ENCODE results near the gene INCA1. TPM values are rescaled to one million over a fixed set of nuclear protein-coding genes. Genes with fewer than 3 reads are reported as not detected.

Gene INCA1
- total RNA-seq, 1 experiment from 2014 or later: 1.3 TPM

GRCh38 chr17:4944554-4945175 lies 52.7 kb downstream of the INCA1 start:
- no peaks in the 10 kb centered on the region for H3K4me1 ChIP-seq (ENCODE audit: insufficient read depth, low read length)
- no peaks in the 10 kb centered on the region for H4K20me1 ChIP-seq (ENCODE audit: control insufficient read depth, insufficient read depth, insufficient read length)
- no peak for TF ChIP-seq CTCF (conservative IDR thresholded peaks at IDR 0.05)
- peaks cover 0 to 2% of the 10 kb centered on the region in 2 experiments; a peak in 2 of 5 replicates for H3K9me3 Mint-ChIP-seq
- no peak overlapping the region for H2AFZ ChIP-seq (ENCODE audit: low read length)
- WGBS (ENCODE audit: extremely low coverage, insufficient read length, low lambda C conversion rate): no CpG with 5 or more reads among the region's 8 CpGs
- H2BK20ac ChIP-seq (ENCODE audit: low read depth, low read length, poor library complexity, severe bottlenecking): no peak overlapping the region
- H2AK5ac ChIP-seq (ENCODE audit: insufficient read length, low read length): no peak overlapping the region
- no peak overlapping the region for H3T11ph ChIP-seq (ENCODE audit: low read length)
- no peak overlapping the region for H3K4ac ChIP-seq (ENCODE audit: low read depth, low read length)
- H3K9me3 ChIP-seq (ENCODE audit: control insufficient read depth, low read depth, low read length): no peaks in the 10 kb centered on the region
- H2BK12ac ChIP-seq (ENCODE audit: insufficient read length, low read depth, low read length): no peak overlapping the region
- H3K9ac ChIP-seq (ENCODE audit: extremely low read depth, insufficient read length, low read length): no peak overlapping the region
- no peak overlapping the region for H2BK5ac ChIP-seq (ENCODE audit: insufficient read length, low read length)
- no peak overlapping the region for H3K56ac ChIP-seq (ENCODE audit: insufficient read length, low read depth, low read length)
- H3K4me3 Mint-ChIP-seq: peak overlapping the region; percentile 7 to 16; a peak in 3 of 5 replicates
- H3K36me3 Mint-ChIP-seq (ENCODE audit: insufficient read depth in 1 of 3, low read depth in 3 of 3): peaks cover 32 to 67% (median 53%) of the 10 kb centered on the region in 3 experiments
- H4K5ac ChIP-seq (ENCODE audit: insufficient read length, low read depth, low read length): no peak overlapping the region
- H3K79me2 ChIP-seq (ENCODE audit: insufficient read depth, low read length): peaks cover 15% of the 10 kb centered on the region; the same call in 1 of the 2 replicates
- no peak overlapping the region for H2BK120ac ChIP-seq (ENCODE audit: low read depth, low read length, poor library complexity, severe bottlenecking)
- H3K79me1 ChIP-seq (ENCODE audit: insufficient read depth, low read depth, low read length, poor library complexity, severe bottlenecking): peaks cover 4% of the 10 kb centered on the region
- peak overlapping the region; percentile 83 to 92 (median 91); a peak in 5 of 7 replicates for H3K27ac Mint-ChIP-seq
- H3K14ac ChIP-seq (ENCODE audit: insufficient read depth, low read length): no peak overlapping the region
- H3K27ac ChIP-seq (ENCODE audit: insufficient read length, low read depth, low read length): peak overlapping the region; percentile 5
- H3K4me1 Mint-ChIP-seq: peaks cover 28 to 33% of the 10 kb centered on the region in 2 experiments
- H3K27me3 ChIP-seq (ENCODE audit: insufficient read depth, low read length): no peaks in the 10 kb centered on the region
- H3K23me2 ChIP-seq (ENCODE audit: insufficient read length, low read depth, low read length, poor library complexity, severe bottlenecking): peaks cover 19% of the 10 kb centered on the region
- H4K8ac ChIP-seq (replicated peaks; ENCODE audit: insufficient read length, low read depth, low read length): no peak overlapping the region
- H3K18ac ChIP-seq (ENCODE audit: insufficient read length, low read depth, low read length): no peak overlapping the region
- peaks cover 6% of the 10 kb centered on the region for H3K27me3 Mint-ChIP-seq (ENCODE audit: low read depth)
- H2BK15ac ChIP-seq (ENCODE audit: low read depth, low read length): no peak overlapping the region
- DNase-seq: peak; percentile 44
- no peak overlapping the region for H3K4me2 ChIP-seq (ENCODE audit: insufficient read depth, insufficient read length, low read length)
- H3K23ac ChIP-seq (ENCODE audit: insufficient read length, low read depth, low read length): no peak overlapping the region
- H4K91ac ChIP-seq (ENCODE audit: insufficient read length, low read depth, low read length): no peak overlapping the region

Data from H9 (cell line).